ENCODE measurements around the gene MELTF. TPM values are rescaled to one million over a fixed set of nuclear protein-coding genes. Genes with fewer than 3 reads are reported as not detected.

MELTF gene
- total and polyA plus RNA-seq, 9 of the 15 experiments (the other 6 are each of a cell fraction or from before 2014, with no cell fraction given): 0.35 to 10.5 (median 4.5) TPM

- Histone ChIP-seq H3K4me3 (no peak overlapping the region), H3K9me3 (replicated peaks; ENCODE audit: control insufficient read depth, insufficient read depth, low read depth, low read length) (peaks cover 11% of the 10 kb centered on the region), H3K9me1 (ENCODE audit: control insufficient read depth, insufficient read depth, low read length) (peaks cover 4% of the 10 kb centered on the region), H3K27me3 (ENCODE audit: control insufficient read depth in 2 of 2, insufficient read depth in 2 of 2, low read length in 2 of 2) (no peaks in the 10 kb centered on the region), H2AFZ (ENCODE audit: low read depth, low read length) (peak overlapping the region; percentile 18; the same call in 1 of the 2 replicates), H3K4me1 (replicated peaks in 1 of 2; ENCODE audit: control insufficient read depth in 2 of 2, insufficient read depth in 2 of 2, low read length in 2 of 2) (peaks cover 18 to 28% of the 10 kb centered on the region in 2 experiments), H4K20me1 (replicated peaks; ENCODE audit: control insufficient read depth, insufficient read depth, low read length) (0 out of 2 replicates have a peak, but pooled peaks cover 4% of the 10 kb centered on the region), H3K4me2 (ENCODE audit: insufficient read depth, low read length) (no peak overlapping the region), H3K9ac (ENCODE audit: insufficient read depth in 1 of 2, low read depth in 2 of 2, low read length in 2 of 2) (peak overlapping the region in 1 of 2 experiments; percentile 59; a peak in 1 of 4 replicates), H3K79me2 (ENCODE audit: control insufficient read depth, insufficient read depth, low read length) (no peaks in the 10 kb centered on the region), H3K36me3 (ENCODE audit: control insufficient read depth, insufficient read depth, low read length) (no peaks in the 10 kb centered on the region), H3K27ac (ENCODE audit: extremely low read depth, low read depth, low read length) (no peak overlapping the region)
- FAIRE-seq: no peak
- 49% methylated on average over 6 of the region's 6 CpGs for WGBS (ENCODE audit: insufficient coverage, low coverage, missing lambda C conversion rate)
- ChIA-PET CTCF (ENCODE audit: low intra/inter-chr PET ratio) (interaction anchor here (0.6 kb wide), 1 partner anchor 17 kb away, joined by 3 read pairs; the partner anchor contains the start of gene PIGZ), POLR2A (interaction anchor here (0.9 kb wide), 1 partner anchor 149 kb away, joined by 4 read pairs; no protein-coding TSS in a partner anchor)
- TF ChIP-seq KAT8 (IDR thresholded peaks at IDR 0.05; ENCODE audit: low read depth) (no peak), CXXC5 (CRISPR knock-in tag; IDR thresholded peaks at IDR 0.05) (peak; percentile 58; the same call in 1 of the 2 replicates), L3MBTL2 (IDR thresholded peaks at IDR 0.05) (peak; percentile 54; the same call in 1 of the 2 replicates)
- intact Hi-C loops (cut with micrococcal nuclease): no loop called here
- no peak for DNase-seq (ENCODE audit: extremely low read depth in 1 of 4, low spot score in 3 of 4)
- ATAC-seq: no peak
- BruUV-seq (replicated peaks): no TSS peak
- in situ Hi-C loops (cut with MboI): loop anchor here (25.0 kb wide), 1 partner anchor 527 kb away; no protein-coding TSS in a partner anchor
These were observed 44.3 kb downstream of the MELTF start for GRCh38 chr3:196985298-196985697.

- Histone ChIP-seq H4K20me1 (replicated peaks; ENCODE audit: control insufficient read depth, insufficient read depth, low read length) (no peaks in the 10 kb centered on the region), H3K9ac (ENCODE audit: insufficient read depth in 1 of 2, low read depth in 2 of 2, low read length in 2 of 2) (no peak overlapping the region), H3K27ac (ENCODE audit: extremely low read depth, low read depth, low read length) (no peak overlapping the region), H3K4me2 (ENCODE audit: insufficient read depth, low read length) (no peak overlapping the region), H3K4me1 (replicated peaks in 1 of 2; ENCODE audit: control insufficient read depth in 2 of 2, insufficient read depth in 2 of 2, low read length in 2 of 2) (peaks cover 15 to 22% of the 10 kb centered on the region in 2 experiments), H3K27me3 (ENCODE audit: control insufficient read depth in 2 of 2, insufficient read depth in 2 of 2, low read length in 2 of 2) (no peaks in the 10 kb centered on the region), H3K79me2 (ENCODE audit: control insufficient read depth, insufficient read depth, low read length) (no peaks in the 10 kb centered on the region), H3K36me3 (ENCODE audit: control insufficient read depth, insufficient read depth, low read length) (no peaks in the 10 kb centered on the region), H2AFZ (ENCODE audit: low read depth, low read length) (no peak overlapping the region), H3K9me1 (ENCODE audit: control insufficient read depth, insufficient read depth, low read length) (no peaks in the 10 kb centered on the region), H3K9me3 (replicated peaks; ENCODE audit: control insufficient read depth, insufficient read depth, low read depth, low read length) (peaks cover 11% of the 10 kb centered on the region), H3K4me3 (no peak overlapping the region)
- CTCF ChIA-PET (ENCODE audit: low intra/inter-chr PET ratio): no interaction called here
- peak in 2 of 4 experiments; percentile 24 to 30 for DNase-seq (ENCODE audit: extremely low read depth in 1 of 4, low spot score in 3 of 4)
- no TSS peak for BruUV-seq (replicated peaks)
- FAIRE-seq: no peak
- POLR2A ChIA-PET: interaction anchor here (1.0 kb wide), 1 partner anchor 12 kb away, joined by 3 read pairs; no protein-coding TSS in a partner anchor
- ATAC-seq: no peak
- in situ Hi-C loops (cut with MboI): loop anchor here (25.0 kb wide), 1 partner anchor 529 kb away; no protein-coding TSS in a partner anchor
- intact Hi-C loops (cut with micrococcal nuclease): no loop called here
- WGBS (ENCODE audit: insufficient coverage, low coverage, missing lambda C conversion rate): 7% methylated on average over 1 of the region's 1 CpG
- TF ChIP-seq ZNF444 (CRISPR knock-in tag; IDR thresholded peaks at IDR 0.05): no peak
- TF ChIP-seq RBM25 (IDR thresholded peaks at IDR 0.05; ENCODE audit: low read depth, low read length, severe bottlenecking): peak; percentile 88
- peak; percentile 62 for TF ChIP-seq ZEB2 (IDR thresholded peaks at IDR 0.05)
- TF ChIP-seq NFIC (IDR thresholded peaks at IDR 0.05): 0 out of 2 replicates have a peak, but pooled peaks have one; percentile 9
- TF ChIP-seq FOXP1 (CRISPR knock-in tag; IDR thresholded peaks at IDR 0.05): no peak
- 0 out of 2 replicates have a peak, but pooled peaks have one; percentile 36 for TF ChIP-seq ZNF280B (CRISPR knock-in tag; IDR thresholded peaks at IDR 0.05)
- no peak for TF ChIP-seq RUNX1 (IDR thresholded peaks at IDR 0.05; ENCODE audit: low read depth)
- no peak for TF ChIP-seq ZNF507 (tag; conservative IDR thresholded peaks at IDR 0.05)
- TF ChIP-seq XRCC3 (IDR thresholded peaks at IDR 0.05): peak; percentile 89
- TF ChIP-seq TCF7L2 (IDR thresholded peaks at IDR 0.05; ENCODE audit: low read depth, low read length): no peak
- TF ChIP-seq TRIM28 (IDR thresholded peaks at IDR 0.05): peak; percentile 99
- 0 out of 2 replicates have a peak, but pooled peaks have one; percentile 58 for TF ChIP-seq CBX1 (IDR thresholded peaks at IDR 0.05; ENCODE audit: low read depth)
- TF ChIP-seq CBX3 (IDR thresholded peaks at IDR 0.05; ENCODE audit: borderline replicate concordance in 1 of 2, low read length in 2 of 2): peak in 1 of 2 experiments; percentile 100; a peak in 2 of 3 replicates
- 0 out of 4 replicates have a peak, but pooled peaks of 1 of the 2 experiments have one; percentile 28 for TF ChIP-seq HDAC1 (IDR thresholded peaks at IDR 0.05)
- TF ChIP-seq SMARCA5 (IDR thresholded peaks at IDR 0.05): peak; percentile 92
These were observed 46.4 kb downstream of the MELTF start for GRCh38 chr3:196983186-196983585.

Data from K562 (cell line).